GM12891 (cell line): ENCODE data around the gene ZNF22.

Experiments used
- POLR2A ChIP-seq: IDR thresholded peaks from 2 replicates; pipeline ENCODE4 v1.6.1; 2011; ENCODE audit warnings: low read depth, low read length, control low read depth
- POLR2AphosphoS5 ChIP-seq: IDR thresholded peaks from 2 replicates; pipeline ENCODE4 v1.6.1; 2011; ENCODE audit warnings: low read depth, low read length, control low read depth
- POU2F2 ChIP-seq: IDR thresholded peaks from 2 replicates; pipeline ENCODE4 v1.6.1; 2011; ENCODE audit warnings: low read depth, mild to moderate bottlenecking, control low read depth, low read length, moderate library complexity
- TAF1 ChIP-seq: IDR thresholded peaks from 2 replicates; pipeline ENCODE4 v1.6.1; 2011; ENCODE audit warnings: low read depth, low read length, control low read depth

GRCh38 chr10:45050551-45051235 is 50.0 kb downstream of the ZNF22 start:
- TF ChIP-seq POLR2A = no peak
- TF ChIP-seq TAF1 = no peak
- no peak for TF ChIP-seq POLR2AphosphoS5
- TF ChIP-seq POU2F2 = no peak
